HepG2 (cell line): ENCODE data around the gene OXLD1. TPM values are rescaled to one million over a fixed set of nuclear protein-coding genes. Genes with fewer than 3 reads are reported as not detected.

Experiments used
- ATAC-seq: fragments of 200-7000 bp; cut with Tn5 transposase; 3 replicates; pipeline ENCODE4 v1.9.1; 2020; ENCODE audit warnings: mild to moderate bottlenecking, moderate library complexity
- BruUV-seq: library from RNA; stranded (reverse); fragments of 400-500 nt; replicated peaks from 2 replicates; lab custom pipeline; 2021; lab: Mats Ljungman, UMichigan
- CTCF ChIA-PET: fragments of 300-600 bp; formaldehyde crosslinking; extraction: SDS; loops from one replicate; lab custom pipeline; 2021; ENCODE audit warnings: low total read pairs, inconsistent platforms, low intra/inter-chr PET ratio; lab: Yijun Ruan, JAX
- POLR2A ChIA-PET: fragments of 350-600 bp; sonication (Branson Sonifier 250); formaldehyde crosslinking; loops from one replicate; lab custom pipeline; 2020; ENCODE audit warnings: antibody characterized with exemption, inconsistent platforms; lab: Yijun Ruan, JAX
- DNase-seq: peaks from one replicate; pipeline ENCODE4 v3.0.0-alpha.2; 2015; ENCODE audit warnings: low spot score
- FAIRE-seq: peaks from 3 replicates; lab custom pipeline; 2011; peaks lifted over from hg19 to GRCh38; lab: Jason Lieb, UNC
- H2AFZ ChIP-seq: one replicate; pipeline ENCODE4 v1.6.1; 2011; ENCODE audit warnings: low read length, inconsistent platforms
- H3K27ac ChIP-seq: fragments of 300-600 bp; 3 replicates; pipeline ENCODE4 v1.8.0; 2011; ENCODE audit warnings: mixed run types, mild to moderate bottlenecking, mixed read lengths, low read length, inconsistent platforms; ENCODE audit not compliant: insufficient read depth; ENCODE audit errors: extremely low read length
- H3K27me3 ChIP-seq, 2 experiments: fragments of 200-600 bp in 1 of 2; 2 replicates in 1 of 2; 3 replicates in 1 of 2; pipeline versions ENCODE4 v1.6.0 to v1.8.0; 2011; ENCODE audit warnings: low read length in 2 of 2, mild to moderate bottlenecking in 2 of 2, moderate library complexity in 2 of 2, inconsistent platforms in 1 of 2; ENCODE audit not compliant: insufficient read depth in 2 of 2, control insufficient read depth in 1 of 2
- H3K36me3 ChIP-seq, 2 experiments: fragments of 200-600 bp in 1 of 2; replicated peaks in 1 of 2; 2 replicates in 1 of 2; 3 replicates in 1 of 2; pipeline versions ENCODE4 v1.5.1 to v1.8.0; 2011; ENCODE audit warnings: low read length in 2 of 2, inconsistent platforms in 1 of 2; ENCODE audit not compliant: insufficient read depth in 2 of 2, control insufficient read depth in 1 of 2
- H3K4me1 ChIP-seq: 2 replicates; pipeline ENCODE4 v1.5.1; 2012; ENCODE audit warnings: low read length, inconsistent platforms; ENCODE audit not compliant: insufficient read depth
- H3K4me2 ChIP-seq: 2 replicates; pipeline ENCODE4 v1.6.0; 2011; ENCODE audit warnings: low read depth, low read length, inconsistent platforms
- H3K4me3 ChIP-seq, 3 experiments: fragments of 200-600 bp in 1 of 3; sonication (generic), shearing (Covaris generic) in 1 of 3; replicated peaks in 1 of 3; 2 replicates each; pipeline ENCODE4 v1.5.1; 2011 to 2016; ENCODE audit warnings: low read length in 3 of 3, inconsistent platforms in 2 of 3, low read depth in 2 of 3, mild to moderate bottlenecking in 2 of 3, control low read depth in 1 of 3, mixed read lengths in 1 of 3; ENCODE audit not compliant: insufficient read depth in 1 of 3
- H3K79me2 ChIP-seq: one replicate; pipeline ENCODE4 v1.6.1; 2011; ENCODE audit warnings: low read length, inconsistent platforms; ENCODE audit not compliant: insufficient read depth
- H3K9ac ChIP-seq: 2 replicates; pipeline ENCODE4 v1.6.0; 2011; ENCODE audit warnings: mild to moderate bottlenecking, low read depth, low read length, inconsistent platforms; ENCODE audit not compliant: insufficient read depth
- H3K9me3 ChIP-seq: 2 replicates; pipeline ENCODE4 v1.5.1; 2012; ENCODE audit warnings: mild to moderate bottlenecking, low read length
- H4K20me1 ChIP-seq: 2 replicates; pipeline ENCODE4 v1.6.0; 2011; ENCODE audit warnings: inconsistent platforms, mild to moderate bottlenecking, low read length, moderate library complexity; ENCODE audit not compliant: insufficient read depth
- CHD4 ChIP-seq: fragments of 200-600 bp; sonication (generic); IDR thresholded peaks from 2 replicates; pipeline ENCODE4 v1.7.0; 2017; ENCODE audit warnings: mild to moderate bottlenecking, low read length, borderline replicate concordance
- HOMEZ ChIP-seq: IDR thresholded peaks from 2 replicates; pipeline ENCODE4 v1.6.1; 2016; ENCODE audit warnings: low read depth
- KDM5B ChIP-seq: sonication (generic); formaldehyde crosslinking; IDR thresholded peaks from 2 replicates; pipeline ENCODE4 v1.4.0; 2020; ENCODE audit warnings: missing genetic modification reagents, mild to moderate bottlenecking, borderline replicate concordance
- KLF11 ChIP-seq: IDR thresholded peaks from 2 replicates; pipeline ENCODE4 v1.6.1; 2016; ENCODE audit warnings: missing compliant biosample characterization
- PBX3 ChIP-seq: sonication (generic); formaldehyde crosslinking; IDR thresholded peaks from 2 replicates; pipeline ENCODE4 v1.8.1; 2023; ENCODE audit warnings: missing genetic modification reagents, inconsistent platforms, borderline replicate concordance
- POGK ChIP-seq: sonication (generic); formaldehyde crosslinking; conservative IDR thresholded peaks from 2 replicates; pipeline ENCODE4 v1.8.0; 2022; ENCODE audit warnings: mild to moderate bottlenecking, moderate library complexity, missing genetic modification reagents
- SNAPC5 ChIP-seq: sonication (generic); formaldehyde crosslinking; IDR thresholded peaks from 2 replicates; pipeline ENCODE4 v1.8.1; 2023; ENCODE audit warnings: mild to moderate bottlenecking, missing genetic modification reagents, borderline replicate concordance
- ZNF281 ChIP-seq: sonication (generic); formaldehyde crosslinking; IDR thresholded peaks from 2 replicates; pipeline ENCODE4 v1.4.0; 2020; ENCODE audit warnings: missing genetic modification reagents, borderline replicate concordance
- ZNF333 ChIP-seq: sonication (generic); formaldehyde crosslinking; IDR thresholded peaks from 2 replicates; pipeline ENCODE4 v1.4.0; 2020; ENCODE audit warnings: mild to moderate bottlenecking, missing genetic modification reagents, borderline replicate concordance
- ZNF354B ChIP-seq: sonication (generic); formaldehyde crosslinking; IDR thresholded peaks from 2 replicates; pipeline ENCODE4 v1.8.0; 2022; ENCODE audit warnings: mild to moderate bottlenecking, missing genetic modification reagents
- ZNF567 ChIP-seq: sonication (generic); formaldehyde crosslinking; IDR thresholded peaks from 2 replicates; pipeline ENCODE4 v1.8.1; 2023; ENCODE audit warnings: mild to moderate bottlenecking, missing genetic modification reagents, borderline replicate concordance
- ZNF660 ChIP-seq: sonication (generic); formaldehyde crosslinking; IDR thresholded peaks from 2 replicates; pipeline ENCODE4 v1.5.1; 2020; ENCODE audit warnings: mild to moderate bottlenecking, low read depth, missing genetic modification reagents, borderline replicate concordance
- ZNF703 ChIP-seq: sonication (generic); formaldehyde crosslinking; IDR thresholded peaks from 2 replicates; pipeline ENCODE4 v1.5.1; 2020; ENCODE audit warnings: missing genetic modification reagents, mild to moderate bottlenecking, moderate library complexity, borderline replicate concordance
- ZNF878 ChIP-seq: sonication (generic); formaldehyde crosslinking; IDR thresholded peaks from 2 replicates; pipeline ENCODE4 v1.8.1; 2023; ENCODE audit warnings: mild to moderate bottlenecking, missing genetic modification reagents, moderate library complexity
- ZSCAN21 ChIP-seq: sonication (generic); formaldehyde crosslinking; IDR thresholded peaks from 2 replicates; pipeline ENCODE4 v1.8.0; 2022; ENCODE audit warnings: mild to moderate bottlenecking, missing genetic modification reagents, moderate library complexity, borderline replicate concordance
- WGBS: methylation state at CpG from one replicate; pipeline ENCODE4 v1.1.6; 2017; ENCODE audit warnings: low lambda C conversion rate; 5-methylcytosine and 5-hydroxymethylcytosine counted together
- in situ Hi-C: cut with HindIII; loops from 2 replicates; pipeline ENCODE4 v1.10.0; 2017; ENCODE audit warnings: low pct_unique_long_range_greater_than_20kb; ENCODE audit not compliant: extremely low pct_ligation_motif_present
- intact Hi-C: fragments of 100-400 bp; cut with micrococcal nuclease; formaldehyde crosslinking; loops from one replicate; pipeline ENCODE4 v1.10.0; 2022; ENCODE audit not compliant: unreplicated experiment
- polyA plus RNA-seq, 8 experiments: library from polyadenylated mRNA; depleted of rRNA in 3 of 8; stranded (reverse) in 7 of 8; unstranded in 1 of 8; fragments of >200 nt; fragmentation: Illumina TruSeq in 4 of 8; extraction: Trizol in 4 of 8; gene quantifications; 2 replicates each; pipeline versions ENCODE4 v1.2.1 to v1.2.3, GENCODE V29; 2011 to 2016; ENCODE audit warnings: low read depth in 4 of 8, missing spikeins in 1 of 8, mixed read lengths in 1 of 8; ENCODE audit not compliant: insufficient read depth in 1 of 8
- total RNA-seq, 5 experiments: library from RNA; depleted of rRNA; stranded (reverse); fragments of >200 nt; fragmentation: Illumina TruSeq; extraction: Trizol; gene quantifications; 2 replicates each; pipeline ENCODE4 v1.2.3, GENCODE V29; 2016; ENCODE audit warnings: low read depth in 1 of 5

Gene OXLD1
- total and polyA plus RNA-seq, 2 of the 13 experiments (the other 11 are each of a cell fraction or from before 2014, with no cell fraction given): 27.1 to 37.5 TPM

- Histone ChIP-seq H4K20me1 (no peaks in the 10 kb centered on the region), H3K4me2 (no peak overlapping the region), H3K9me3 (peaks cover 6% of the 10 kb centered on the region; the same call in 1 of the 2 replicates), H2AFZ (no peak overlapping the region), H3K27ac (no peak overlapping the region), H3K4me1 (peaks cover 17% of the 10 kb centered on the region), H3K36me3 (no peaks in the 10 kb centered on the region), H3K9ac (no peak overlapping the region), H3K27me3 (0 out of 5 replicates have a peak, but pooled peaks cover 0 to 7% of the 10 kb centered on the region in 2 experiments), H3K79me2 (no peaks in the 10 kb centered on the region), H3K4me3 (no peak overlapping the region)
- 58% methylated on average over 11 of the region's 21 CpGs for WGBS
- ChIA-PET CTCF (no interaction called here), POLR2A (interaction anchor here (1.2 kb wide), 1 partner anchor 11 kb away, joined by 4 read pairs; the partner anchor contains the start of gene NPLOC4)
- no TSS peak for BruUV-seq
- intact Hi-C loops (no loop called here), in situ Hi-C loops (no loop called here)
- TF ChIP-seq ZNF703 (CRISPR knock-in tag) (no peak), KDM5B (CRISPR knock-in tag) (no peak), ZNF354B (CRISPR knock-in tag) (no peak), ZNF281 (no peak), HOMEZ (CRISPR knock-in tag) (no peak), SNAPC5 (CRISPR knock-in tag) (no peak), POGK (CRISPR knock-in tag) (no peak), CHD4 (no peak), ZNF660 (no peak), ZNF333 (CRISPR knock-in tag) (no peak), ZNF878 (CRISPR knock-in tag) (no peak), PBX3 (CRISPR knock-in tag) (no peak), ZSCAN21 (CRISPR knock-in tag) (no peak), ZNF567 (CRISPR knock-in tag) (no peak), KLF11 (CRISPR knock-in tag) (no peak)
- ATAC-seq: no peak
- FAIRE-seq: no peak
- DNase-seq: no peak
Measured at GRCh38 chr17:81647640-81648012, 18.8 kb downstream of the OXLD1 start.
